Measurements from ENCODE around the gene ST3GAL3.

DNA sequence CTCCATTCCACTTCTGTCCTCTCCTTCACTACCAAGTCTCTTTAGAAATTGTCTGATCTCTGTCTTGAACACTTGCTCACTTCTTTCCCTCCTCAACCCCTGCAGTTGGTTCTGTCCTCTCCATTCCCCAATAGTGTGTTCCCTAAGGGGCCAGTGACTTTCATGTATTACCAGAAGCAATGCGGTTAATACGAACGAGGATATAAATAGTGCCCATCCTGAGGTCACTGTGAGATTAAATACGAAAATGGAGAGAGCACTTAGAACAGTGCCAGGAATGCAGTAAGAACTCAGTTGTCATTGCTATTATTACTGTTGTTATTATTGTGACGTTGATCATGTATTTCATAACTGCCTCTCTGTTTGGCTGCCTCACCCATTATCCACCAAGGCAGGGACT lies 173.3 kb downstream of the ST3GAL3 start:
- TF ChIP-seq, protein P1, sequence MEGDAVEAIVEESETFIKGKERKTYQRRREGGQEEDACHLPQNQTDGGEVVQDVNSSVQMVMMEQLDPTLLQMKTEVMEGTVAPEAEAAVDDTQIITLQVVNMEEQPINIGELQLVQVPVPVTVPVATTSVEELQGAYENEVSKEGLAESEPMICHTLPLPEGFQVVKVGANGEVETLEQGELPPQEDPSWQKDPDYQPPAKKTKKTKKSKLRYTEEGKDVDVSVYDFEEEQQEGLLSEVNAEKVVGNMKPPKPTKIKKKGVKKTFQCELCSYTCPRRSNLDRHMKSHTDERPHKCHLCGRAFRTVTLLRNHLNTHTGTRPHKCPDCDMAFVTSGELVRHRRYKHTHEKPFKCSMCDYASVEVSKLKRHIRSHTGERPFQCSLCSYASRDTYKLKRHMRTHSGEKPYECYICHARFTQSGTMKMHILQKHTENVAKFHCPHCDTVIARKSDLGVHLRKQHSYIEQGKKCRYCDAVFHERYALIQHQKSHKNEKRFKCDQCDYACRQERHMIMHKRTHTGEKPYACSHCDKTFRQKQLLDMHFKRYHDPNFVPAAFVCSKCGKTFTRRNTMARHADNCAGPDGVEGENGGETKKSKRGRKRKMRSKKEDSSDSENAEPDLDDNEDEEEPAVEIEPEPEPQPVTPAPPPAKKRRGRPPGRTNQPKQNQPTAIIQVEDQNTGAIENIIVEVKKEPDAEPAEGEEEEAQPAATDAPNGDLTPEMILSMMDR (conservative IDR thresholded peaks at IDR 0.05): no peak
- no peak for TF ChIP-seq ZFX (IDR thresholded peaks at IDR 0.05)

Measured in C4-2B (cell line).